GM18861 (cell line): ENCODE measurements around the gene RPL28.

Source experiments
- ATAC-seq: cut with Tn5 transposase; IDR thresholded peaks from one replicate; pipeline ENCODE4 v1.9.1; 2021; ENCODE audit not compliant: unreplicated experiment

The RPL28 gene

DNA sequence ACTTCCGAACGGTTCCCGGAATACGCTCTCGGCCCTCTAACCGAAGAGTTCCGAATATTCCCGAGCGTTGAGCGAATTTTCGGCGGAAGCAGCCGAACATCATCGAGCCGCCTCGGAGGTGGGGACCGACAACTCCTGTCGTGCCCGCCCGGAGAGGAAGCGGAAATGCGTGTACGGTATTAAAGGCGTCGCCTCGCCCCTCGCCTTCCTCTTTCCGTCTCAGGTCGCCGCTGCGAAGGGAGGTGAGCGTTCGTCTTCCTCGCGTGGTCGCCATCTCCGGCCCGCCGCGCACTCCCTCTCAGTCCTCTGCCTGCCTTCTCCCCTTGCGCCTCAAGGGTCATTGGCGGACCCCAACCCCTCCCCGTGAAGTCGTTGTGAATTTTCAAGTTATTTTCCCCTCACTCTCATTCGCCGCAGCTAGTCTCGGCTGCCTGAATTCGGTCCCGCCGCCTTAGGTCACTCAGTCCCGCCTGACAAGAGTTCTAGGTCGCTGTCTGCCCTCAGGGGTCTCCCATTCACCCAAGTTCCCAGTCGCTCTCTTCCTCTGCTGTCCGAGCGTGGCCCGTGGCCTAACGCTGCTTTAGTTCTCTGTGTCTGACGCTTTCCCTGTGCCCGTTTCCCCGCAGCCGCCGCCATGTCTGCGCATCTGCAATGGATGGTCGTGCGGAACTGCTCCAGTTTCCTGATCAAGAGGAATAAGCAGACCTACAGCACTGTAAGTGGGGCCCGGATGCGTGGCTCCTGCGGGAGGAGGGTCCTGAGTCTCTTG lies at the start of gene RPL28:
Gene RPL28 (plus strand): TSS at position 209 of the 769 bp plus-strand sequence. CDS start 426 bp downstream, at position 635.
- ATAC-seq, result peak; percentile 55

DNA sequence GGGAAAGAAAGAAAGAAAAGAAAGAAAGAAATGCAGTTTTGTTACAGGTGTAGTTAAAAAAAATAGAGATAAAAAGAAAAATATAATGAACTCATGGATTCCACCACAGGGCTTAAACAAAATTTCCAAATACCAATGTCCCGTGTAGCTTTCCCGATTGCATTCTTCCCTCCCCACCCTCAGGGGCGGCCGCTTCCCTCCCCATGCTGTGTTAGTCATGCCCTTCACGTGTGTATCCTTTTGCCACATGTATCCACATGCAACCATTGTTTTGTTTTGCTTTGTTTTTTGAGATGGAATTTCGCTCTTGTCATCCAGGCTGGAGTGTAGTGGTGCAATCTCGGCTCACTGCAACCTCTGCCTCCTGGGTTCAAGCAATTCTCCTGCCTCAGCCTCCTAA lies 49.6 kb upstream of the RPL28 start:
- no peak for ATAC-seq

DNA sequence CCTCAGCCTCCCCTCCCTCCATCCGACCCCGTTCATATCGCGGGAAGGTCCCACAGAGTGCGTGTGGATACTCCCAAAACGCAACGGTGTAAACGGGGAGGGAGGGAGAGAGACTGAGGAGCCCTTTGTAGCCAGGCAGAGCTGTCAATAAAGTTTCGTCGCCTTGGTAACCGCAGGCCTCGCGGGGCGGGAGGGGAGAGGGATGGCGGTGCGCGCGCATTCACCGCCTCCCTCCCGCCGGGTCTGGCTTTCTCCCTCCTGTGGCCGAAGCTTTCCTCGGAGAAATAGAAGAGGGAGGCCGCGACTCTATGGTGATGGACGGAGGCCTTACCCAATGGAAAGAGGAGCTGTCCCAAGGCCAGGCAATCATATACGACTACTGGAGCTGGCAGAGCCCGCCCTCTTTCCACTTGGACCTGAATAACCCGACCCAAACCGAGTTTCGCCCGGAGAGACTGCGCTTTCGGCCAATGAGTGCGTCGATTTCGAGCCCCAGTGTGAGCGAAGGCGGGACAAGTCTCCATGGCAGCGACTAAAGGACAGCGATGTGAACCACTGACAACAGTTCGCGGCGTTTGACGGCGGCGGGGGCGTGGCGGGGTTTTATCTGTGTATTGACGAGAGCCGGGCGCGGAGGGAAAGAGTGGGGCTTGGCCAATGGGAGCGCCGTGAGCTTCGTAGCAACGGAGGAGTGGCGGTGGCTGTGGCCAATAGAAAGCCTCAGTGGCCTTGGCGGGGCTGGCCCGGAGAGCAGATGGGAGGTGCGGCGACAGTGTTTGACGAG lies 46.4 kb upstream of the RPL28 start, which contains the start of gene KMT5C:
Gene KMT5C (plus strand): TSS at position 772 of the 784 bp plus-strand sequence. CDS start 2,061 bp downstream, outside the sequence.
- ATAC-seq, result peak; percentile 82

DNA sequence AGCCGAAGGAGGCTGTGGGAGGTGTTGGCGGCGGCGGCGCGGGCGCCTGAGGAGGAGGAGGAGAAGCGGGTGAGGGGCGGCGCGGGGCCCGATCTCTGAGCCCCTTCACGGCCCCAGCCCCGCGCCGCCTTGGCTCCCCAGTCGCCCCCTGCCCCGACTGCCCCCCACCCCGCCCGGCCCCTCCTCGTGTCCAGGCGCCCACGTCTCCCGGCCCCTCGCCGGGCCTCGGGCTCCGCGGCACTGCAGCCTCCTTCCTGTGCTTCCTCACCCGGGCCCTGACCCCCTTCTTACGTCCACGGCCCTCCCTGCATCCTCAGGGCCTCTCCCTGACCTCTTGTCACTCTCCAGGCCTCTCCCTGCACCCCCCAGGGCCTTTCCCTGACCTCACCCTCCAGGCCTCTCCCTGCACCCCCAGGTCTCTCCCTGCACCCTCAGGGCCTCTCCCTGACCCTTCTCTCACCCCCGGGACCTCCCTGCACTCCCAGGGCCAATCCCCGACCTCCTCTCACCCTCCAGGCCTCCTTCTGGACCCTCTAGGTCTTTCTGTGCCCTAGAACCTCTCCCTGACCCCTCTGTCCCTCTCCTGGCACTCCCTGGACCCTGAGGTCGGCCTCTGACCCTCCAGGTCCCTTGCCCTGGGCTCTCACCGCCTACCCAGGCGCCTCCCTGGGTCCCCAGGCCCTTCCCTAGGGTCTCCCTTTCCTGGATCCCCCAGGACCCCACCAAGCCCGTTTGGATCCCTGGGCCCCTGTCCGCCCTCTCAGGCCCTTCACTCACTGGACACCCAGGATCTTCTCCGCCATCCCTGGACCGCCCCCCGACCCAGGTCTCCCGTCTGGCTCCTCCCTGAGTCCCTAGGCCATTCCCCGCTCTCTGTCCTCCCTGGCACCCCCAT lies 45.6 kb upstream of the RPL28 start:
- no peak for ATAC-seq

DNA sequence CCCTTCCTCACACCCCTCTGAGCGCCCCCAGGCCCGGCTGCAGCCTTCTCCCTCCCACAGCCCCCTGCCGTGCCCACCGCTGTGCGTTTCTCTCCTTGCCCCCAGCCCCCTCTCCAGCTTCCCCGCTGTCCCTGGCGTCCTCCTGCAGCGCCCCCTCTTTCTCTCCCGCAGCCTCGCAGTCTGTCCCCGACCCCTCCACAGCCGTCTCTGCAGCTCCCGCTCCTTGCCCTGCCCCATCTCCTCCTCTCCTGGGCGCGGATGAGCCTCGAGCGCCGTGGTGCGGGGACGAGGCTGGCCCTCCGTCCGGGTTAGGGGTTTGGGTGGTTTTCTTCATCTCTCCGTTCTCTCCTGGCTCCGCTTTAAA lies 45.0 kb upstream of the RPL28 start:
- no peak for ATAC-seq

DNA sequence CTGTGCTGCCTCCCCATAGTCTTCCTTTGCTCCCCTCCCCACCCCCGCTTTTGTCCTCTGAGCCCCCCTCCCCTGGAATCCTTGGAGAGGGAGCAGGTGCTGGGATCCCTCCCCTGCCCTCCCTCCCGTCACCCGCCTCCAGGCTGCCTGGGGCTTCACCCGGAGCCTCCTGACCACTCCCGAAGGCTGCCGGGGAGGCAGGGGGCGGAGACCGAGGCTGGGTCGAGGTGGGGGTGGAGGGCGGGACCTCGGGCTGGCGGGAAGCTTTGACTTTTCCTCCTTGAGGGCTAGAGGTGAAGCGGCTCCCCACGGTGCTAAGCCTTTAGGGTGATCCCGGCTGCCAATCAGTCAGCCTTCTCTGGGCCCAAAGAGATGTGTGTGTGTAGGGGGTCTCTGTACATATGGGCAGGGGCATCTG lies 44.6 kb upstream of the RPL28 start:
- ATAC-seq, result no peak

DNA sequence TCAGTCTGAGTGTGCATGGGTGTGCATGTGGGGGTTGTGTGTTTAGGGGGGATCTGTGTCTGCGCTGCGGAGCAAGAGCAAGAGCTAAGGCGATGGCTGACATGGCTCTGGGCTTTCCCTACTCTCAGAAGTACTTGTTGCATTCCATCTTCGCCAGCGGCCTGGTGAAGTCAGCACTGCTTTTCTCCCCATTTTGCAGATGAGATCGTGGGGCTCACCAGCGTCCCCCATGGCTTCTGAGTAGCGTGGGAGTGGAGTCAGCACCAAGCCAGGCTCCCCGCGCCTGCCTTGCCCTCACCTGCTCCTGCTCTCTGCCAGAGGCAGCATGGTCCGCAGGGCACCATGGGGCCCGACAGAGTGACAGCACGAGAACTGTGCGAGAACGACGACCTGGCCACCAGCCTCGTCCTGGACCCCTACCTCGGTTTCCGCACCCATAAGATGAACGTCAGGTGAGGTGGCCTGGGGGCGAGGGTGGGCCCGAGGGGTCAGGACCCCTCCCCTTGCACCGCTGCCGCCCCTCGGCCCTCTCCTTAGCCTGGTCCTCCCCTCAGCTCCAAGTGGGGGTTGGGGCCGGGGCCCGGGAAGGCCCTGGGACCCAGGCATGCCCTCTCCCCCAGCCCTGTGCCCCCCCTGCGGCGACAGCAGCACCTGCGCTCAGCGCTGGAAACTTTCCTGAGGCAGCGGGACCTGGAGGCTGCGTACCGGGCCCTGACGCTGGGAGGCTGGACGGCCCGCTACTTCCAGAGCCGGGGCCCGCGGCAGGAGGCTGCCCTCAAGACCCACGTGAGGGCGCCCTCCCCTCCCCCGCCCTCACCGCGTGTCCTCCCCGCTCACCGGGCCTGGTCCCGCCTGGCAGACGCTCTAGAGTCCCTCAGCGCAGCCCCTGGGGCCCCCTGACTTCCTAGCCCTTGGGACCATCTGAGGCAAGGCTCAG lies 43.9 kb upstream of the RPL28 start:
- ATAC-seq, result no peak

DNA sequence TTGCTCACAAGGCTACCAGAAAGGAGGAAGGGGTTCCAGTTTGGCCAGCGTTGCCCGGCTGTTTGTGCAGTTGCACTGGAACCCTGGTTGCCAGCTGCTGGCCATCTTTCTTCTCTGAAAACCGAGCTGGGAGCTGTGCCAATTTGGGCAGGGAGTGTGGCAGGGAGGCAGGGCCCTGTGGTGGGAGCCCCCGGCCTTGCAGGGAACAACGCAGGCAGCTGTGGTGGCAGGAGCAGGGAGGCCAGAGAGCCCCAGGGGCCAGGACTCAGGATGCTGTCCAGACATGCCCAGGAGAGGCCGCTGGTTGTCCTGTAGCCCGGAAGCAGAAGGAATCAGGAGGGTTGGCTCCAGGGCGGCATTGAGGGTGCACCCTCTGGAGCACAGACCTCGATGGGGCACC lies 41.3 kb upstream of the RPL28 start:
- no peak for ATAC-seq

DNA sequence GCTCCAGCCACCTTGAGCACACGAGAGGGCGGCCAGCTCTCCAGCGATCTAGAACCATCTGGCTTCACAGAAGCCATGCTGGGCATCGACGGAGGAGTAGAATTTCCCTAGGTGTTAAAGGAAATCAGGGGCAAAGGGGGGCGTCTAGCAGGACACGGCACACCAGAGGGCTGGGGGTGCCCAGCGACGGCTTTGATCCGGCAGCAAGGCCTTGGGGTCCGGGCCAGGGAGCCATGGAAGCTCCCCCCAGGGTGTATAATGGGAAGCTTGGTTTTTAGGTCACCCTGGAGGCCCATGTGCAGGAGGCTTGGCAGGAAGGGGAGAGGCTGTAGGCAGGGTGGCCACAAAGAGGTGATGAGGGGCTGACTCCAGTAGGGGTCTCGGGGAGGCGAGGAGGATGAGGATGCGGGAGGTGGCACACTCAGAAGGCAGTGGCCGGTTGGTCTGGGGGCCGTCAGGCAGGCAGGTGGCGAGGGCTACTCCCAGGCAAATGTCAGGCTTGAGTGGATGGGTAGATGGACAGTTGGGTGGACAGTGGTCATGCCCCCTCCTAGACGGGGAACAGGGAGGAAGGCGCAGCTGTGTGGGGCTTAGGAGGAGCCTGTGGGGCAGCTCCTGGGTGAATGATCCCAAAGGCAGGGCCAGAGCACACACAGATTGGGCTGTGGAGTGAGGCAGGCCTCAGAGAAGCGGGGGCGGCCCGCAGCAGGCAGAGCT lies 40.5 kb upstream of the RPL28 start:
- ATAC-seq, result no peak

DNA sequence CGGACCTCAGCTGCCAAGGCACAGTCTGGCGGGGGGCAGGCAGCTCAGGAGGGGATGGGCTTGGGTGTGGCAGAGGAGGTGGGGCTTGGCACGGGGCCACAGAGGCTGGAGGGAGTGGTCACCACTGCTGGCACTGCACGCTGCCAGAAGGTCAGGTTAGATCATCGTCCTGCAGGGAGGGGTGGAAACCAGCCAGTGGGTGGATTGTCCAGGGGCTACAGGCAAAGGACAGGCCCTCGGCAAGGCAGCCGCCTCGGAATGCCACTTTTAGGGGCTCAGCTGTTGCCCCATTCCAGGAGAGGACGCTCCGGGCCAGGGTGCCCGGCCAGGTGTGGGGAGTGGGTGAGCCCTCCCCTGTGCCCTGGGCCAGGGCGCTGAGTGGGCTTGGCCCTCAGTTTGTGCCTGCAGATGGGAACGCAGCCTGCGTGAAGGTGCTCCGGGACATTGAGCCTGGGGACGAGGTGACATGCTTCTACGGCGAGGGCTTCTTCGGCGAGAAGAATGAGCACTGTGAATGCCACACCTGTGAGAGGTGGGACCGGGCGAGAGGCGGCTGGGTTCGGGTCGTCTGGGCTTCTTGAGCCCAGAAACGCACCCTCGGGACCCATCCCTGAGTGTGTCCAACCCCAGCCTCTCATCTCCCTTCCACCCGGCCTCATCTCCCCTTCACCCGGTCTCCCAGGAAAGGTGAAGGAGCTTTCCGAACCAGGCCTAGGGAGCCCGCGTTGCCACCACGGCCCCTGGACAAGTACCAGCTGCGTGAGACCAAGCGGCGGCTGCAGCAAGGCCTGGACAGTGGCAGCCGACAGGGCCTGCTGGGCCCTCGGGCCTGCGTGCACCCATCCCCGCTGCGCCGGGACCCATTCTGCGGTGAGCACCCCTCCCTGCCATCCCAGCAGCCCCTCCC lies 39.7 kb upstream of the RPL28 start:
- ATAC-seq, result no peak

DNA sequence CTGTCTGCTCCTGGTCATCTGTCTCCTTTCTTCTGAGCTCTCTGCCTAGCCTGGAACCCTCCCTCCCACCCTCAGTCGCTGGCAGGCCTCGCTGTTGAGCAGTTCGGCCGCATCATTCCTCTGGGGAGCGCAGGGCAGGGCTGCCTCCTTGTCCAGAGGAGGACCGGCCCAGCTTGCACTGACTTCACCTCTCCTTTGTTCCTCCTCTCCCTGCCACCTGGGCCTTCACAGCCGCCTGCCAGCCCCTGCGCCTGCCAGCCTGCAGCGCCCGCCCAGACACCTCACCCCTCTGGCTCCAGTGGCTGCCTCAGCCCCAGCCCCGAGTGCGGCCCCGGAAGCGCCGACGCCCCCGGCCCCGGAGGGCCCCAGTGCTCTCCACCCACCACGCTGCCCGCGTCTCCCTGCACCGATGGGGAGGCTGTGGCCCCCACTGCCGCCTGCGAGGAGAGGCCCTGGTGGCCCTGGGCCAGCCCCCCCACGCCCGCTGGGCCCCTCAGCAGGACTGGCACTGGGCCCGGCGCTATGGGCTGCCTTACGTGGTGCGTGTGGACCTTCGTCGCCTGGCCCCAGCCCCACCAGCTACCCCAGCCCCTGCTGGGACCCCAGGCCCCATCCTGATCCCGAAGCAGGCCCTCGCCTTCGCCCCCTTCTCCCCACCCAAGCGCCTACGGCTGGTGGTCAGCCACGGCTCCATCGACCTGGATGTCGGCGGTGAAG lies 38.8 kb upstream of the RPL28 start:
- no peak for ATAC-seq

DNA sequence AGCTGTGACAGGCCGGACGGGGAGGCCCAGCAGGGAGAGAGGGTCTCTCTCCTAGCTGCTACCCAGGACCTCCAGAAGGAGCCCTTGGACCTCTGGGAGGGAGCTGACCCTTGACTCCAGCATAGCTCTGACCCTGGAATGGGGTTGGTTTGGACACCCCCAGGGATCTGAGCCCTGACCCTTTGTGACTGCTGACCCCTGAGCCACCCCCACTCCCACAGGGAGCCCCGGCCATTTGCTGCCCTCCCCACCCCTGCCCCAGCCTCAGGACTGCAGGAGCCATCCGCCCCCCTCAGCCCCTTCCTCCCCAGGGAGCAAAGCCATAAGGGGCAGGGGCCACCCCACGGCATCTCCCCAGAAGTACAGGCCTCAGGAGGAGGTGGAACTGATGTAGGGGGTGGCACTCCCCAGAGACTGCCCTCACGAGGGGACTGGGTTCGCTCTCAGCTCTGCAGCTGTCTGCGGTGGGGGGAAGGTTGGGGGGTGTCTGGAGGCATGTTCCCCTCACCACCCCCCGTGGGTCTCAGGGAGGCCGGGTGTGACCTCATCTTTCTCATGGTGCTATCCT lies 38.2 kb upstream of the RPL28 start:
- ATAC-seq, result no peak

DNA sequence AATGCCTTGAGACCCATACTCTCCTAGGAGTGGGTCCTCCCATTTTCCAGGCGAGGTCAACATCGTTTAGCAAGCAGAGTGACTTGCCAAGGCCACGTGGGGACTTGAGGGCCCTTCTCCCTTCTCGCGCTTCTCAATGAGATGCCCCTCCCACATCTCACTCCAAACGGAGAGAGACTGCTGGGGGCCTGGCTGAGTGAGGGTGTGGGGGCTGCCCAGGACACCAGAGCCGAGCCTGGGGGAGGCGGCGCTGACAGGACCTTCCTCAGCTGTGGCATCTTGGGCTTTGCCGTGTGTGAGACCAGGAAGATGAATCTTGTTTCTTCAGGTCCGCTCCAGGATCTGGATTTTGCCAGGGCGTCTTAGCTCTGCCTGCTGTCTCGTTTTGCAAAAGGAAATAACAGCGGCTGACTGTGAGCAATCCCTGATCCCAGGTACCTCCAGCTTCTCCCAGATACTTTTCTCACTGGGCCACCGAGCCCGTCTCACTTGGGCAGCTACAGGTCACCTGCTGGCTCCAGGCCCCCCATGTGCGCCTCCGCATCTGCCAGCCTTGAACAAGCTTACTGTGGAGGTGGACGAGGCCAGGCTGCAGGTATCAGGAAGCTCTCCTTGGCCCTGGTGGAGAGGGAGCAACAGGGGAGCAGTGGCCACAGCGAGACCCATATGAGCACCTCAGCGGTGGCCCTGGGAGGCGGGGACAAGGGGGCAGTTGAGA lies 37.3 kb upstream of the RPL28 start:
- no peak for ATAC-seq

DNA sequence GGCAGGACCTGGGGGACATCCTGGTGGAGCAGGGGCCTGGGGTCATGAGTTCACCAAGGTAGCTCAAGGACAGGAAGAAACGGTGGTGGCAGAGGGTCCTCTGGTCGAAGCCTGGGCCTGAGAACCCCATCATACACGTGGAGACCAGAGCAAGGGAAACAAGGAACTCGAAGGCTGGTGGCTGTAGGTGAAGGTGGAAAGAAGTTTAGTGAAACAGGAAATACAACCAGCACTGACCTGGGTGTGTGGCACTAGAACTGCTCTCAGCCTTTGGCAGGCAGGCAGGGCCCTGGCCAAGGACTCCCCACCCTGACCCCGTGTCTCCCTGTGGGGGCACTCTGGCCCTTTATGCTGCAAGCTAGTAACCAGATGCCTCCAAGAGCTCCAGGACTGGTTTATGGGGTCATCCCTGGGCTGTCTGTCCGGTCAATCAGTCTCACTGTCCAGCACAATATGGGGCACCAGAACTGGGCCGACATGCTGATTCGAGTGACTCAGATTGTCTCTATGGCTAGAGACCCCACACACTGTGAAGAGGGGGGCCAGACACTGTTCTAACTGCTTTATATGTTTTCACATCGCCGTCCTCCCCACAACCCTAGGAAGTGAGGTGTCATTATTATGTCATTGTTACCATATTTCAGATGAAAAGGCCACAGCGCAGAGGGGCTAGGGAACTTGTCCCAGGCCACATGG lies 35.0 kb upstream of the RPL28 start:
- ATAC-seq, result no peak

DNA sequence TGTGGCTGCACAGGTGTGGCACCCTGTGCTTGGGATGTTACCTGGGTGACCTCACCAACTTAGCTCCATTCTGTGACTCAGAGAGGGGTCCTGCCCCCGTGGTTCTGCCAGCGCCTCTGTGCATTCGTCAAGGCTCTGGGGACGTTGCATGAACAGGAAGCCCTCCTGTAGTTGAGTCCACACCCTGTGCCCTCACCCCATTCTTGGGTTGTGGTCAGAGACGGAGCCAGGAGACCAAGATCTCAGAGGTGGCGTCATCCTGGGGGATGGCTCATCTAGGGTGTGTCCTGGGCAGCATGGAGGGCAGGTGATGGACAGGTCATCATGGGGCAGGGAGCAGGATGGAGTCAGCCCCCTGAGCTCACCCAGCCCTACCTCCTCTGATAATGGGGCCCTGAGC lies 33.7 kb upstream of the RPL28 start:
- ATAC-seq, result no peak

DNA sequence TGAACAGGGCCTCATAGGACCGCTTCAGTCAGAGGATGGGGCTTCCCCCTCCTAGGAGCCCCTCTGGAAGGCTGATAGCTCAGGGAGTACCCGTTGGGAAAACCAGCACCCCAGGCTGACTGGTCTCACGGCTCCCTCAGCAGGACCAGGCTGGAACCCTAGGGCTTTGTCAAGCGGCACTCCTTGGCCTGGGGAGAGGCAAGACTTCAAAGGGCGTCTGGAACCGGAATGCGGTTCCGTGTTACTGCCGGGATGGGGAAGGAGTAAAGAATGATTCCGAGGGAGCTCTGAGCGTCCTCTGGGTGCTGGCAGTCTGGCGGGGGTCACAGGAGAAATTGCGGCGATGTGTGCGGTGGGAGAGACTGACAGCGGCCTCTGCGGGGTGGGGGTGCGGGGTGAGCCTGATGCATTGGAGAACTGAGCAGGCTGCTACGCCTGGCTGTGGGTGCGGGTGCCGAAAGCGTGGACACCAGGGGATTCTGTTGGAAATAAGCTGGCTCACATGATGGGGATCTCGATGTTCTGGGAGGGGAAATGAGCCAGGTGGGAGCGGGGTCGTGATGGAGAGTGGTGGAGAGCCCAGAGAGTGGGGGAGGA lies 33.1 kb upstream of the RPL28 start:
- no peak for ATAC-seq
